AG09309 (cell line): Measurements from ENCODE around the gene BORCS5.

Experiments used
- DNase-seq: peaks from one replicate; pipeline ENCODE4 v3.0.0-alpha.2; 2010; ENCODE audit warnings: low read depth
- H3K4me3 ChIP-seq: 2 replicates; pipeline ENCODE4 v1.5.1; 2011; ENCODE audit warnings: mild to moderate bottlenecking, low read depth, low read length, moderate library complexity; ENCODE audit not compliant: control insufficient read depth
- CTCF ChIP-seq: IDR thresholded peaks from 2 replicates; pipeline ENCODE4 v1.5.1; 2011; ENCODE audit warnings: mild to moderate bottlenecking, low read depth, low read length, inconsistent platforms; ENCODE audit not compliant: insufficient read depth, control insufficient read depth; ENCODE audit errors: missing control alignments

Gene BORCS5

GRCh38 chr12:12379831-12380730 is 23.2 kb downstream of the BORCS5 start:
- no peak for TF ChIP-seq CTCF
- H3K4me3 ChIP-seq: no peak overlapping the region
- DNase-seq: no peak

- no peak overlapping the region for H3K4me3 ChIP-seq
- TF ChIP-seq CTCF: no peak
- no peak for DNase-seq
These were observed 24.2 kb downstream of the BORCS5 start for GRCh38 chr12:12380949-12381593.

GRCh38 chr12:12381982-12382381 is 25.1 kb downstream of the BORCS5 start:
- DNase-seq: no peak
- no peak for TF ChIP-seq CTCF
- no peak overlapping the region for H3K4me3 ChIP-seq

GRCh38 chr12:12384571-12385340 is 27.9 kb downstream of the BORCS5 start:
- TF ChIP-seq CTCF: no peak
- no peak for DNase-seq
- H3K4me3 ChIP-seq: no peak overlapping the region

GRCh38 chr12:12387501-12387900 is 30.6 kb downstream of the BORCS5 start:
- no peak overlapping the region for H3K4me3 ChIP-seq
- TF ChIP-seq CTCF: no peak
- peak; percentile 38 for DNase-seq

GRCh38 chr12:12392413-12392812 is 35.5 kb downstream of the BORCS5 start:
- DNase-seq: no peak
- H3K4me3 ChIP-seq: no peak overlapping the region
- TF ChIP-seq CTCF: no peak
